Sigmoid colon (tissue), 7 donors: ENCODE measurements around the gene ZBTB39. TPM values are rescaled to one million over a fixed set of nuclear protein-coding genes. Genes with fewer than 3 reads are reported as not detected.

Experiments
- DNase-seq: peaks from one replicate; pipeline ENCODE4 v3.0.0-alpha.2; 2019
- H3K27ac ChIP-seq, 4 donors: fragments of 200-600 bp; sonication (generic); one replicate each; pipeline ENCODE4 v1.5.1; 2016 to 2019; ENCODE audit warnings: mild to moderate bottlenecking in 1 of 4
- H3K27me3 ChIP-seq, 3 donors: fragments of 200-600 bp; sonication (generic); one replicate each; pipeline ENCODE4 v1.5.1; 2019; ENCODE audit warnings: mild to moderate bottlenecking in 1 of 3
- H3K36me3 ChIP-seq, 4 donors: fragments of 200-600 bp; sonication (generic); one replicate each; pipeline ENCODE4 v1.5.1; 2016 to 2019
- H3K4me1 ChIP-seq, 4 donors: fragments of 200-600 bp; sonication (generic); one replicate each; pipeline ENCODE4 v1.5.1; 2017 to 2019
- H3K4me3 ChIP-seq, 4 donors: fragments of 200-600 bp; sonication (generic); one replicate each; pipeline ENCODE4 v1.5.1; 2017 to 2019; ENCODE audit warnings: mild to moderate bottlenecking in 2 of 4, moderate library complexity in 1 of 4
- H3K9me3 ChIP-seq, 4 donors: fragments of 200-600 bp in 3 of 4; sonication (generic) in 3 of 4; one replicate each; pipeline versions ENCODE4 v1.5.1 to v1.6.1; 2013 to 2019
- CTCF ChIP-seq, 4 experiments: fragments of 450-650 bp in 3 of 4; fragments of 200-600 bp in 1 of 4; IDR thresholded peaks; one replicate each; pipeline ENCODE4 v1.5.1; 2016 to 2019; ENCODE audit warnings: antibody characterized with exemption in 4 of 4, mild to moderate bottlenecking in 3 of 4, moderate library complexity in 2 of 4
- EP300 ChIP-seq, 4 donors: sonication (generic); formaldehyde crosslinking; IDR thresholded peaks; one replicate each; pipeline ENCODE4 v1.6.1; 2017; ENCODE audit warnings: antibody characterized with exemption in 4 of 4
- POLR2A ChIP-seq, 2 donors: fragments of 450-650 bp; IDR thresholded peaks; one replicate each; pipeline ENCODE4 v1.6.1; 2016; ENCODE audit warnings: antibody characterized with exemption in 2 of 2, mild to moderate bottlenecking in 2 of 2, moderate library complexity in 2 of 2
- POLR2AphosphoS5 ChIP-seq, 4 donors: sonication (generic); formaldehyde crosslinking; IDR thresholded peaks; one replicate each; pipeline ENCODE4 v1.6.1; 2017; ENCODE audit warnings: antibody characterized with exemption in 4 of 4
- WGBS, 2 donors: extraction: QIAGEN DNeasy Blood & Tissue Kit; methylation state at CpG; one replicate each; pipeline ENCODE4 v1.1.7; 2013; 5-methylcytosine and 5-hydroxymethylcytosine counted together
- intact Hi-C: fragments of 100-400 bp; cut with DNase I; formaldehyde crosslinking; loops from one replicate; pipeline ENCODE4 v1.15.1; 2023
- polyA plus RNA-seq, 3 donors: library from polyadenylated mRNA; stranded (reverse); fragments of 200-250 nt; gene quantifications; one replicate each; pipeline ENCODE4 v1.2.3, GENCODE V29; 2013
- total RNA-seq, 4 donors: library from RNA; depleted of rRNA; stranded (reverse); fragments of >200 nt; gene quantifications; one replicate each; pipeline ENCODE4 v1.1.0, GENCODE V29; 2016
- donor health status: healthy with polysubstance abuse.
- donor health status: Bipolar disorder and iron deficiency.
- donor health status: healthy.

The ZBTB39 gene
- total and polyA plus RNA-seq, 7 donors: 0.69 to 6.4 (median 5.0) TPM

DNA sequence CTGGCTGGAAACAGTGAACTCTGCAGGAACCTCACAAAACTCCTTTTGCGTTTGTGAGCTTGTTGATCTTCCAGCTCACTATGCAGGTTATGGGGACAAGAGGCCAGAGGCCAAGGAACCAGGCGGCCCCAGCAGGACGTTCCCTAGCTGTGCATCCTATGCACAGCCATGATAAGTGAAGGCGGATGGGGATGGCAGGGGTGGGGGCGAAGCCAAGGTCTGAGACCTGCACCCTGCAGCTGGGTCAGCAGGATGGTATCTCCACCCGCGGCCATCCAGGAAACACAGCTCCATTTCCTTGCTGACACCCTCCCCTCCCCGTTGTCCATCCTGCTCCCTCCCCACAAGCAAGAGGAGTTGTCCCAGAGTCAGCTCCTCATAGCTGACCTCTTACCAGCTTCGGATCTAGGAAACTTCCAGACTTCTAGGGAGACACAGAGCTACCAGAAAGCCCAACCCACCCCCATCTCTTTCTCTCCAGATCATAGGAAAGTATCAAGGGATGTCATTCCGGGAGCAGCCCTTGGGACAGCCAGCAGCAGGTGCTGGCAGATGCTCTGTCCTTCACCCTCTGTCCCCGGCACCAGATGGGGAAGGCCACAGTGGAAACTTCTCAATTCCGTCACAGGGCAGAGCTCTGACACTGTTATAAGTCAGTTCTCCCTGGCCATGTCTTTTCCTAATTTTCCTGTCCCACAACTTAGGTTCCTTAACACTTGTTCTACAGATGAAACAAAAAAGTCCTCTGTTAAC is 9.4 kb downstream of the ZBTB39 start:
- no peak for DNase-seq
- no peaks in the 10 kb centered on the region for H3K9me3 ChIP-seq
- WGBS, 2 donors: 80 to 82% methylated on average over 12 of the region's 12 CpGs
- H3K27me3 ChIP-seq: no peaks in the 10 kb centered on the region
- TF ChIP-seq CTCF (IDR thresholded peaks at IDR 0.05) (no peak), POLR2AphosphoS5 (IDR thresholded peaks at IDR 0.05) (no peak), POLR2A (IDR thresholded peaks at IDR 0.05) (no peak), EP300 (IDR thresholded peaks at IDR 0.05) (no peak)
- peaks cover 2 to 46% (median 4%) of the 10 kb centered on the region in 4 donors for H3K36me3 ChIP-seq
- peaks cover 0 to 13% (median 5%) of the 10 kb centered on the region in 4 donors for H3K4me1 ChIP-seq
- H3K4me3 ChIP-seq: no peak overlapping the region
- intact Hi-C loops: no loop called here
- H3K27ac ChIP-seq: no peak overlapping the region

GRCh38 chr12:56995930-56996496 is 10.3 kb downstream of the ZBTB39 start:
- Histone ChIP-seq H3K4me1 (peaks cover 0 to 4% (median 0%) of the 10 kb centered on the region in 4 donors), H3K27me3 (no peaks in the 10 kb centered on the region), H3K4me3 (no peak overlapping the region), H3K36me3 (peaks cover 0 to 37% (median 4%) of the 10 kb centered on the region in 4 donors), H3K9me3 (no peaks in the 10 kb centered on the region), H3K27ac (no peak overlapping the region)
- no peak for TF ChIP-seq POLR2AphosphoS5 (IDR thresholded peaks at IDR 0.05)
- TF ChIP-seq CTCF (IDR thresholded peaks at IDR 0.05): no peak
- no peak for TF ChIP-seq POLR2A (IDR thresholded peaks at IDR 0.05)
- TF ChIP-seq EP300 (IDR thresholded peaks at IDR 0.05): no peak
- WGBS, 2 donors: 94 to 96% methylated on average over 11 of the region's 11 CpGs
- intact Hi-C loops: no loop called here
- no peak for DNase-seq

DNA sequence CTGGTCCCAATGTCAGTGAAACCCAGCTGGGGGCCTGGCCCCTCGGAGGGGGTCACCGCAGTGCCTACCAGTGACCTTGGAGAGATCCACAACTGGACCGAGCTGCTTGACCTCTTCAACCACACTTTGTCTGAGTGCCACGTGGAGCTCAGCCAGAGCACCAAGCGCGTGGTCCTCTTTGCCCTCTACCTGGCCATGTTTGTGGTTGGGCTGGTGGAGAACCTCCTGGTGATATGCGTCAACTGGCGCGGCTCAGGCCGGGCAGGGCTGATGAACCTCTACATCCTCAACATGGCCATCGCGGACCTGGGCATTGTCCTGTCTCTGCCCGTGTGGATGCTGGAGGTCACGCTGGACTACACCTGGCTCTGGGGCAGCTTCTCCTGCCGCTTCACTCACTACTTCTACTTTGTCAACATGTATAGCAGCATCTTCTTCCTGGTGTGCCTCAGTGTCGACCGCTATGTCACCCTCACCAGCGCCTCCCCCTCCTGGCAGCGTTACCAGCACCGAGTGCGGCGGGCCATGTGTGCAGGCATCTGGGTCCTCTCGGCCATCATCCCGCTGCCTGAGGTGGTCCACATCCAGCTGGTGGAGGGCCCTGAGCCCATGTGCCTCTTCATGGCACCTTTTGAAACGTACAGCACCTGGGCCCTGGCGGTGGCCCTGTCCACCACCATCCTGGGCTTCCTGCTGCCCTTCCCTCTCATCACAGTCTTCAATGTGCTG is 11.0 kb downstream of the ZBTB39 start:
- TF ChIP-seq CTCF (IDR thresholded peaks at IDR 0.05) (no peak), POLR2AphosphoS5 (IDR thresholded peaks at IDR 0.05) (no peak), POLR2A (IDR thresholded peaks at IDR 0.05) (no peak), EP300 (IDR thresholded peaks at IDR 0.05) (no peak)

GRCh38 chr12:56994231-56994746 is 12.1 kb downstream of the ZBTB39 start:
- Histone ChIP-seq H3K27ac (no peak overlapping the region), H3K27me3 (no peaks in the 10 kb centered on the region)
- 84 to 91% methylated on average over 10 of the region's 10 CpGs for WGBS, 2 donors

More for the DNA sequence above, 11.0 kb downstream of the ZBTB39 start:
- H3K27ac ChIP-seq: no peak overlapping the region
- no peaks in the 10 kb centered on the region for H3K27me3 ChIP-seq
- 96% methylated on average over 26 of the region's 26 CpGs for WGBS, 2 donors
- no peaks in the 10 kb centered on the region for H3K4me1 ChIP-seq
- H3K36me3 ChIP-seq: peaks cover 0 to 30% (median 2%) of the 10 kb centered on the region in 4 donors
- intact Hi-C loops: no loop called here
- no peak for DNase-seq
- no peak overlapping the region for H3K4me3 ChIP-seq
- no peaks in the 10 kb centered on the region for H3K9me3 ChIP-seq

More at GRCh38 chr12:56994231-56994746, 12.1 kb downstream of the ZBTB39 start:
- Histone ChIP-seq H3K4me3 (no peak overlapping the region), H3K36me3 (peaks cover 0 to 19% (median 2%) of the 10 kb centered on the region in 4 donors), H3K4me1 (no peaks in the 10 kb centered on the region), H3K9me3 (no peaks in the 10 kb centered on the region)
- intact Hi-C loops: no loop called here
- no peak for DNase-seq
- TF ChIP-seq POLR2AphosphoS5 (IDR thresholded peaks at IDR 0.05) (no peak), POLR2A (IDR thresholded peaks at IDR 0.05) (no peak), CTCF (IDR thresholded peaks at IDR 0.05) (no peak), EP300 (IDR thresholded peaks at IDR 0.05) (no peak)
